ENCODE data around the gene TYW5.

TYW5 gene

DNA sequence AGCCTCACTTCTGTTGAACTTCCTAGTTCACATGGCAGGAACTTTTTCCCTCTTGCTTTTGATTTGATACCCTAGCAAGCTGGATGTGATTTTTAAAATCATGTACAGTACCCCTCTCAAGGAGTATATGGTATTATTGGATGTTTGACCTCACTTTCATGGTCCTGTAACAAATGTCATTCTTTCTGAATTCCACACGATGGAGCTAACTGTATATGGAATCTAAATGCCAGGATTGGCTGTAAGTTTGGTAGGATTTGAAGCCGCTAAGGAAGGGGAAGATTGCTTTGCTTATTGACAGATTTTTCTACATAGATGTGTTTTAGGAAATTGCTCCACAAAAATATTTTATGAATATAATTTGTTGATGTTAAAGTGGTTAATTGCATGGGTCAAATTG lies 18.4 kb upstream of the TYW5 start:
- peak; percentile 29 for DNase-seq

DNA sequence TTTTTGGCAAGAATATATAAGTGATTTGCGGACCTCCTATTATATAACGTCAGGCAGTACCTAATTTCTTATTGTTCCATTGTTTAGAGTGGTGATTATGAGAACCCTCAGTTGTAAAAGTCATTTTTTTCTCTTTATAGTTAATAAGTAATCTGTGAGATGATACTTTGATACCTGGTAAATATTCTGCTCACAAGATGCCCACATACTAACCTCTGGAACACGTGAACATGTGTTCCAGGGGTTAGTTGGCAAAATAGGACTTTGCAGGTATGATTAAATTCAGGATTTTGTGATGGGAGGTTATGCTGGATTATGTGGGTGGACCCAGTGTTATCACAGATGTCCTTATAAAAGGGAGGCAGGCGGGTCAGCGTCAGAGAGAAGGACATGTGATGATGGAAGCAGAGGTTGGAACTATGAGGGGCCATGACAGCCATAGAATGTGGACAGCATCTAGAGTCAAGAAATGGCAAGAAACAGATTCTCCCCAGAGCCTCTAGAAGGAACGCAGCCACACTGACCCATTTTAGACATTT lies 16.9 kb upstream of the TYW5 start:
- no peak for DNase-seq

DNA sequence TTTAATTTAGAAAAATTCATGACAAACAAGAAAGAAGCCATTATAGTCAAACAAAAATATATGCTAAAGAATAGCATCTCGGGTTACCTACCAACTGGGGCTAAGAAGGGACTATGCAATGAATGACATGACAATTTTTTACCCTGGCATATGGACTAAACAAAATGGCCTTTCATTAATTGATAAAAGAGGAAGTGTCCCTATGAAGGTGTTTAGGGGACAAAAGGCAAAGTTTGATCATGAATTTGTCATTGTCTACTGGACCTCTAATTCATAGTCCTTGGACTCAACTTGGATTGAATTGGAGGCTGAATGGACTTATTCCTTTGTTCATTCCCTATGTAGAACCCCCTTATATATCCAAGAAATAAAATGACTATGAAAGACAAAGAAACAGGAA lies 12.8 kb upstream of the TYW5 start:
- DNase-seq, result no peak

DNA sequence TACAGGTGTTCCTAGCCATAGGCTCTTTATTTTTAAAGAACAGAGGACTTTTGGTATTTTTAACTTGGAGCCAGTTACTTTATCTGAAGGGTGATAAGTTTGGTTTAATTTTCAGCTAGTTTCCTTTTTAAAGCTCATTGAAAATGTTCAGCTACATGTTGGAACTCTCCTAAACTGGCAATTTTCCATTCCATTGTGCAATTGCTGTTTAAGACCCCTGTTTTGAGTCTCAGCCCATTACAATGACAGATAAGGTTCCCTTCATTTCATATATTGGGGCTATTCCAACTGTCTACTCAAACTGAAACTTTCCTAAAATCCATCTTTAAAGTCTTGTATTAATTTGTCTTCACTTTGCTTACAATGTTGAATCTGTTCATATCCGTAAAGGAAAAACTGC lies 11.7 kb upstream of the TYW5 start:
- DNase-seq, result no peak

DNA sequence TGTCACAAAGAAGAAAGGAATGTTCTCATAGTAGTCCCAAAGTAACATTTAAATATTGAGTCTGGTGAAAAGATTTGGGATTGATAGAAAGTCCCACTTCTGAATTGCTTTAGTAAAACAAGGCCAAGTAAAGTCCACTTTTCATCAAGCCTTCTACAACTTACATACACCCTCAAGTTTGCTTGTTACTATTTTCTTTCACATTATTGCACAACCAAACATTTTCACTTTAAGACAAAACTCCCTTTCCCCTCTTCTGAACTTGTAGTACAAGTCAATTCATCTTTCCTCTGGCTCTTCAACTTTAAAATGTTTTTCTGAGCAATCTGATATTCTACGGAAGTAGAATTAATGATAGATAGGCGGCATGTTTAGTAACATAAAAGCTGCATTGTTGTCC lies 11.1 kb upstream of the TYW5 start:
- DNase-seq, result no peak

DNA sequence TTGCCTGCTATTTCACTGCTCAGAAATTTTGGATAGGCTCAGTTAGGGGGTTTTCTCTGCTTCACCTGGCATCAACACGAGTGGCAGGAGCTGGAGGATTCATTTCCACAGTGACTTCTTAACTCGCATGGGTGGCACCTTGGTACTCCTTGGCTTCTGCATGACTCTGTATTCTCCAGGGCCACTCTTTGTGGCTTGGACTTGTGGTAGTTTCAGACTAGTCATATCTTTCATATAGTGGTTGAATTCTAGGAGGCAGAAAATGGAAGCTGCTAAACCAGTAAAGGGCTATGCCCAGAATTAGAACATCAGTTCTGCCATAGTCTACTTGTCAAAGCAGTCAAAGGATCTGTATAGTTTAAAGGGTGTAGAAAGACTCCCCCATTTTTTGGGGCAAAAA lies 6.9 kb upstream of the TYW5 start:
- DNase-seq, result no peak

DNA sequence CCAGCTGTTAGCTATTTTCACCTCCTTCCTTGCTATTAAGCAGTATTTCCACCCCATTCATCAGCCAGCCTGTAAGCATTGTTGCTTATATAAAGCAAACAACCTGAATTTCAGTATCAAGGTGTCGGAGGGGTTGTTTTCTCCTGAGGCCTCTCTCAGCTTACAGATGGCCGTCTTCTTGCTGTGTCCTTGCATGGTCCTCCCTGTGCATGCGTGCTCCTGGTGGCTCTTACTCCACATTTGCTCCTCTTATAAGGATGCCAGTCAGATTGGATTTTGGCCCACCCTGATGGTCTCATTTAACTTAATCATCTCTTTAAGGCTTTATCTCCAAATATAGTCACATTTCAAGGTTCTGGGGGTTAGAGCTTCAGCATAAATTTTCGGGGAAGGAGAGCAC lies 2.7 kb upstream of the TYW5 start:
- no peak for DNase-seq

DNA sequence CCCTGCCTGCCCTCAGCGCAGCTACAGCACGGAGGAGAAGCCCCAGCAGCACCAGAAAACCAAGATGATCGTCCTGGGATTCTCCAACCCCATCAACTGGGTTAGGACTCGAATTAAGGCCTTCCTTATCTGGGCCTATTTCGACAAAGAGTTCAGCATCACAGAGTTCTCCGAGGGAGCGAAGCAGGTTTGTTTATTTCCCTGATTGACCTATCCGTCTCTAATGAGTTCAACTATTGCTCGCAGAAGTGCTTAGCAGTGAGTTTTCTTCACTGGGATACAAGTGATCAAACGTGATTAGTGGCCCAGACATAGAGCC lies 730 bp upstream of the TYW5 start:
- no peak for DNase-seq

DNA sequence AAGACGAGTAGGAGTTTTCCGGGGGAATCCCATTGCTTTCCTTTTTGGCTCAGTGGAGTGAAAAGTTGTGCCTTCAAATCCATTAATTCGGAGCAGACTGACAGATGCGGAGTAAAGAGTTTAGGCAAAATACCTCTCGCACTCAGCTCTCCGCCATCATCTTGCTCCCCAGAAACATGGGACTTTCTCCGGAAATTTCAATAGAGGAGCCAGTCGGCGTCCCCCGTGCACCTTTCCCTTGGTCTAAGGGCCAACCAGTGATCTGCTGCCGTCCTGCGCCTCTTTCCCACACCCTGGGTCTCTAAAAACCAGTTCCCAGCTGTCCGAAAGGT lies 318 bp downstream of the TYW5 start:
- peak; percentile 84 for DNase-seq

DNA sequence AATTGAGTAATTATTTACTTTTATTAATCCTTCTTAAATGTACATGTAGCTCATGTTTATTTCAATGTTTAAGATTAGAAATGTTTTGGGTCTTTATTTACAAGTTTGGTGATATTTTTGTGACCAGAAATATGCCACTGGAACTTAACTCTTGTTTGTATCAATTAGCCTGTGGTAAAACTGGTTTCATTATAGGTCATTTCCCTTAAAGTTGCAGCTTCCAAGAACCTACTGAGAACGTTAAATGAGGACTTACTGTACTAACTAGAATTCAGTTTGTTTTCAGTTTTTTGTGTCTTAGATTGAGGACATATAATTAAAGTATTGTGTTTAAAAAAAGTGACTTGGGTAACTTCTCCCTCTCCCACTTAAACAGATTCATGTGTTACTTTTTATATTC lies 4.3 kb downstream of the TYW5 start:
- no peak for DNase-seq

DNA sequence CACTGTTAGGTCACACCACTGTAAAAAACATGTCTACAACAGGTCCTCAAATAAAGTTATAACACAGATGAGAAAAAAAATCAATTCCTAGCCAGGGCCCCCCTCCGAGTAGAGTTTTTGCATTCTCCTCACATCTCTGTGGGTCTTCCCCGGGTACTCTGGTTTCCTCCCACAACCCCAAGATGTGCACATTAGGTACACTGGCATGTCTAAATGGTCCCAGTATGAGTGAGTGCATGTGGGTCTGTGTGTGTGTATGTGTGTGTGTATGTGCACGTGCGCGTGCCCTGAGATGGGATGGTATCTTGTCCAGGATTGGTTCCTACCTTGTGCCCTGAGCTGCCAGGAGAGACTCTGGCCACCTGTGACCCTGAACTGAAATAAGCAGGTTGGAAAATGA lies 4.9 kb downstream of the TYW5 start:
- DNase-seq, result no peak

DNA sequence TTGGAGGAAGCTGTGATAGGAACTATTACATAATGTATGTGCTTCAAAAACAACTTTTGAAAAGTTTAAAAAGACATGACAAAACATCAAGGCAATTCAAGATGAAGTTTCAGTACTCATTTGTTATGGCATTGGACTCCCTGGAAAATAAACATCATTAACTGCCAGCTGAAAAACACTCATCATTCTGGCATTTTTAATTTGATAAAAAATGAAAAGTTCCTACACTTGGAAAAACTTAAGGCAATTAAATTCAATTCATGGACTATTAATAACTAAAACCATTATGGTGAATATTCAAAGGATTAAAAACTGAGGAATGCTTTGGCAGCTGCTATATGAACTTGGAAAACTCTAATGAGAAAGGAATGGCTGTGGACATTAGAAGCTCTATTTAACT lies 8.5 kb downstream of the TYW5 start:
- DNase-seq, result no peak

DNA sequence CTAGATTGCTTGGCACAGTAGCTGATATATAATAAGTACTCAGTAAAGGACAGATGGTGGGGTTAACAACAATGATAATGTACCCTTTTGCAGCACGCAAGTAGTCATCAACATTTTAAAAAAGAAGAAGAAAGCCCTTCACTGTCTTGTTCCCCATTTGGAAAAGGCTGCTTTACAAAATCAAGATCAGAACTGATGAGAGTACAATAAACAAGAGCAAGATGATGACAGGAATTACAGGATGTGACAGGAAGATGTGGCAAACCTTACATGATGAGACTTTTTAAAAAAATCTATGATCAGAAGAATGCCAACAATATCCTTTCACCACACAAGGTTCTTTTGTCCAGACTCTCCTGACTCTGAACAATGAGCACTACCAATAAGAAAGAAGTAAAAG lies 9.1 kb downstream of the TYW5 start:
- no peak for DNase-seq

DNA sequence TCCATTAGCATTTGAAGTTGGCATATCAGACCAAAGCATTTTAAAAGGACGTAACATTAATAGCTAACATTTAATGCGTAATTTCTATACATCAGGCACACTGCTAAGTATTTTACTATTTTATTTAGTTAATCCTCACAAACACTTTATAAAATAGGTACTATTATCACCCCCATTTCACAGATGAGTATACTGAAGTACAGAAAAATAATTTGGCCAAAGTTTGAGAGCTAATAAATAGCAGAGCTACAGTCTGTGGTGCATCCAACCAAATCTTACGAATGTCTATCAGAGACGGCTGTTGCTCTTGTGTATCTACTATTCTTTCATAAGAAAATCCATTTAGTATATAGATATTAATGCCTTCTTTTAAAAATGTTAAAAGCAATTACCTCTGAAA lies 11.9 kb downstream of the TYW5 start:
- DNase-seq, result no peak

DNA sequence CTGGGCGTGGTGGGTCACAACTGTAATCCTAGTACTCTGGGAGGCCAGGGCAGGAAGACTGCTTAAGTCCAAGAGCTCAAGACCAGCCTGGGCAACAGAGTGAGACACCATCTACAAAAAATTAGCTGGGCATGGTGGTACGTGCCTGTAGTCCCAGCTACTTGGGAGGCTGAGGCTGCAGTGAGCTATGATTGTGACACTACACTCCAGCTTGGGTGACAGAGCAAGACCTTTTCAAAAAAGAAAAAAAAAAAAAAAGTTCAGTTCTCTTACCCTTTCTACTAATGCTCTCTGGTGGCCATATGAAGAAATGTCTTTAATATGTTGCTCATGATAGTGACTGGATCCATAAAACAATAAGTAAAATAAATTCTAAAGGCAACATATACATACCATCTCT lies 14.9 kb downstream of the TYW5 start:
- peak; percentile 8 for DNase-seq

DNA sequence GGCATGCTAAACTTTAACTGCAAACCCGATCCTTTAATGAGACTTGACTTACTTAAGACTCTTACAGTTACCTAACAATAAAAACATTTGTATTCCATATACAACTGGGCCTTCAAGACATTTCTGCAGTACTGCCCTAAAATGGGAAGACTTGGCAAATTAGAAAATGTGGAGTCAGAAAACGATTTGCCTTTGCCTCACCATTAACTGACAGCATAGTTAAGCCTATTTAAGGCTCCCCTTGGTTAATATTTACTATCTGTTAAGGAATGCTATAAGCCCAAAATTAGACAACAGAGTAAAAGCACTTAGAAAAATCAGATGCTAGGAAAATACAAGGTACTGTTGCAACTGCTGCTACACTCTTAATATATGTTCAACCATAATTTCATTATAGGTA lies 18.7 kb downstream of the TYW5 start:
- DNase-seq, result no peak

DNA sequence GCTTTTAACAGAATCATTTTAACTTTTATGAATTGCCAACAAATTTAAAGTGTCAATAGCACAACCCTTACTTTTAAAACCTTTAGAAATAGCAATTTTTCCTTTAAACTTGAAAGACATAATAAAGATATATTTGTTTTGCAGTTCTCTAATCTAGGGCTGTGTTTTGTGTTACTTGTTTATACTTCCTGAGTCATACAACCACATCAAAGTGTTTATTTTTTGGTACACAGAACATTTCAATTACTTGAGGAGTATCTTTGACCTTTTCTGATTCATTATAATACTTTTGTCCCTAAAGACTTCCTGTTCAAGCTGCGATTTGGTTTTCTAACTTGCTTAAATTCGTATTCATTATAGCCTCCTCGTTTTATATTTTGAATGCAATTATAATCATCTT lies 21.8 kb downstream of the TYW5 start:
- DNase-seq, result no peak

DNA sequence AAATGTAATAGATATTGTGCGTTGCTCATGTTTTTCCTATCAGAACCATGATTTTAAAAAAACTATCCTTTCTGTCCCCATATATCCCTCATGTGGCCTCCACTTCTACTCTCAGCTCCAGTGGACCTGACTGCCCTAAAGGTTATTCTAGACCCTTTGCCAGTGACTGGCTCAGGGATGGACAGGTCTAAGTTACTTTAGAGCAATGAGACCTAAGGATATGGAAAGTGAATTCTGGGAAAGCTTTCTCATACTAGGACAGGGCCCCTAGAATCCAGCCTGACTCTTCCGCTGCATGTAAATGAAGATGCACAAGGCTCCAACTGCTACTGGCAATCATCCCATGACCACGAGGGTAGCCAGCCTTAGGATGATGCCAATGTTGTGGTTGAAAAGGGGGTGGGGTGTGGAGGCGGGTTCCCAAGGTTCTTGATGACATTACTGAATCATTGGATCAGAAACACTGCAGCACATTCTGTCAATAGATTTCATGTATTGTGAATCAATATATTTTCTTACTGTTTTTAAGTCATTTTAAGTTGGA lies 22.9 kb downstream of the TYW5 start:
- no peak for DNase-seq

DNA sequence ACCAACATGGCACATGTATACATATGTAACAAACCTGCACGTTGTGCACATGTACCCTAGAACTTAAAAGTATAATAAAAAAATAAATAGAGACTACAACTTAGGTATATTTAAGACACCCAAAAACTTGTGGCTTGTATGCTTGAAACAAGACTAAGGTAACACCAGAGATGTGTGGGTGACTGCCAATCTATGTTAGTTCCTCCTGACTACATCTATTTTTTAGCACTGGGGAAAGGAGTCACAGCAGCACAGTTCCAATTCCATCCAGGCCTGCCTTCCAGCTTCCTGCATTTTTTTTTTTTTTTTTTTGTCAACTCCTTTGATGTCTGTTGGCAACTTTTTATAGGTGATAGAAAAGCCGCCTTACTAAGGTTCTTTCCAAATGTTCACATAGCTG lies 26.0 kb downstream of the TYW5 start:
- no peak for DNase-seq

DNA sequence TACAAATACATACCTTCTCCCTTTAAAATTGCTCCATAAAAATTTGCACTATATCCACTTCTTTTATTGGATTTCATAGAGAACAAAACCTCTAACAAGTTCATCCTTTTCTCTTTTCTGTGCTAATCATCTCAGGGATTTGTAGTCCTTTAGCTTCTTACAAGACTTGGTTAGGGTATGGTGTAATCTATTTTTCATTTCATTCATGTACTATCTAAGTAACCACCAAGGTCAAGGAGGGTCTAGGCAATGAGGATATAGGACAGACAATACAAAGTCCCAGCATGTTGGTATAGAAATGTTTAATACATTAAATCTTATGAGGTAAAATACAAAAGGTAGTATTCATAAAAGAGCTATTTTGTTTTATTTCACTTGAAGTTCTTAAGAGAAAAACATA lies 26.7 kb downstream of the TYW5 start:
- DNase-seq, result no peak

DNA sequence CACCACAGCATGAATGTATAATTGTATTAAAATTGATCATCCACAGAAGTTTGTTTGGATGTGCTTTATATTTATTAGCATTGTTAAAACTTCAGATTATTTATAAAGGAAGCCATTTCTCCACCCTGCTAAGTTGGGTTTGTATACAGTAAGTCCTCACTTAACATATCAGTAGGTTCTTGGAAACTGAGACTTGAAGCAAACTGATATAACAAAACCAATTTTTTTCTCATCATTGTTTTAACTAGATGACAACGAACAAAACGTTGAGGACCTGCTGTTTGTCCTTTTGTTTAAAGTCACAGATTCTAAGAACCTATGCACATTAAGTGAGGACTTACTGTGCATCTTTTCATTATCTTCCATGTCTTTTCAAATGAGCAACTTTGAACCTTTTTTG lies 27.1 kb downstream of the TYW5 start:
- no peak for DNase-seq

DNA sequence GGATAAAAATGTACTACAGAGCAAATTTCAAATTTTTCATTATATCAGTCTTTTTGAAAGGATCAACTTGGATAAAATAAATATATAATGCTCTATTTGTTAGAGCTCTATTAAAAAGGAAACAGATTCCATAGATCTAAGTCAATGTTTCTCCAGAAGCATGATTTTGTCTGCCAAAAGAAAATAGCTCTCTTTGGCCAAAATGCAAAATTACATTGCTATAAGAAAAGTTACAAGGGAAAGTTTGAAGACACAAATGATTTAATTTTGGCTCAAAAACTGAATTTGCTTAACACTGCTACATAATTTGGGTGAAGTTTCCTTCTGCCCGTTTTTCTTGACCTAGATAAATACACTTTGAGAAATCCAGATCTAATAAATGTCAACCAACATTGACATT lies 28.5 kb downstream of the TYW5 start:
- no peak for DNase-seq

DNA sequence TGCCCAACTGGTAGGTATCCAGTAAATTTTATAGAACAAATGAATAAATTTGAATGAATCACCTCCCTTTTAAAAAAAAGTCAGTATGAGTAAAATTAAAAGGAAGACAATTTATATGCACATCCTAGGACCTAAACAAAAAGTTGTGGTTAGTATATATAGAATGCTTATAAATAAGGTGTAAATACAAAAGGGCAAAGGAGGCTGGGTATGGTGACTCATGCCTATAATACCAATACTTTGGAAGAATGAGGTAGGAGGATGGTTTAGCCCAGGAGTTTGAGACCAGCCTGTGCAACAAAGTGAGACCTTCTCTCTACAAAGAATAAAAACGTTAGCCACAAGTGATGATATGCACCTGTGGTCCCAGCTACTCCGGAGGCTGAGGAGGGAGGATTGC lies 31.4 kb downstream of the TYW5 start:
- DNase-seq, result no peak

DNA sequence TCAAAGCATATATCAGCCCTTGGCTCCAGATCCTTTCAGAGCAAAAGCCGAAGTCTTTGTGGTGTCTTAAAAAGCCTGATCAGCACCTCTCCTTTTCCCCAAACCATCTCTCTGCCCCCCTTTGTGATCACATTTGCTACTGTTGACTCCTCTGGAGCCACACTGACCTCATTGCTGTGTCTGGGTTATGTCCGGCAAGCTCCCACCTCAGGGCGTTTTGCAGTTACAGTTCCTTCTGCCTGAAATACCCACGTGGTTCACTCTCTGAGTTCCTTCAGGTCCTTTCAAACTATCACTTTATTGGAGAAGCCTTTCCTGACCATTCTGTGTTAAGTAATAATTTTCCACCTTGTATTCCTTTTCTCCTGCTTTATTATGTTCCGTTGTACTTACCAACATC lies 32.4 kb downstream of the TYW5 start:
- no peak for DNase-seq

DNA sequence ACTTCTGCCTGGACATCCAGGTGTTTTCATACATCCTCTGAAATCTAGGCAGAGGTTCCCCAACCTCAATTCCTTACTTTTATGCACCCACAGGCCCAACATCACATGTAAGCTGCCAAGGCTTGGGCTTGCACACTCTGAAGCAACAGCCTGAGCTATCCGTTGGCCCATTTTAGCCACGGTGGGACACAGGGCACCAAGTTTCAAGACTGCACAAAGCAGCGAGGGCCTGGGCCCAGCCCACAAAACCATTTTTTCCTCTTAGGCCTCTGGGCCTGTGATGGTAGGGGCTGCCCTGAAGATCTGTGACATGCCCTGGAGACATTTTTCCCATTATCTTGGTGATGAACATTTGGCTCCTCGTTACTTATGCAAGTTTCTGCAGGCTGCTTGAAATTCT lies 38.3 kb downstream of the TYW5 start:
- DNase-seq, result no peak

DNA sequence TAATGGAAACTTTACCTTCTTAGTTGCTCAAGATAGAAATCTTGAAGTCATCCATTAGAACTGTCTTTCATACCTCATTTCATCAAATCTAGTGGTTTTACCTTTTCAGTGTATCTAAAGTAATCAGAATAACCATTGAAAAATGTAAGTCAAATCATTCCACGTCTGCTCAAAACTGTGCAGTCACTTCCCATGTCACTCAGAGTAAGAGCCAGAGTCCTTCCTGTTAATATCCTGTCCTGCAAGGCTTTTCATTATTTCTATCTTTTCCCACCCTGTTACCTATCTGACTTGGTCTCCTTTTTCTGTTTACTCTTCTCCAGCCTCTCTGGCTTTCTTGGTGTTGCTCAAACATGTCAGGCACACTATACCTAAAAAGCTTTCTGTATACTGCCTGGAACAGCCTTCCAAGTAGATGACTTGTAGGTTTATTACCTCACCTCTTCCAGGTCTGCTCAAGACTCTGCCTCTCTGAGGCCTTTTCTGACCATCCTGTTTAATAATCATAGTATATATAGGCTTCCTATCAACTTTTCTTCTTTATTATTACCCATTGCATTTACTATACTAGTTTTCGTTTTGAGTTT lies 40.8 kb downstream of the TYW5 start:
- DNase-seq, result no peak

Measured in SHP77 treated with DMSO at 0.1 percent for 48 hours (cell line).